ENCODE results near the gene ZNF358. TPM values are rescaled to one million over a fixed set of nuclear protein-coding genes. Genes with fewer than 3 reads are reported as not detected.

Gene ZNF358
- total and polyA plus RNA-seq, 2 donors = 7.1 to 23.5 TPM

DNA sequence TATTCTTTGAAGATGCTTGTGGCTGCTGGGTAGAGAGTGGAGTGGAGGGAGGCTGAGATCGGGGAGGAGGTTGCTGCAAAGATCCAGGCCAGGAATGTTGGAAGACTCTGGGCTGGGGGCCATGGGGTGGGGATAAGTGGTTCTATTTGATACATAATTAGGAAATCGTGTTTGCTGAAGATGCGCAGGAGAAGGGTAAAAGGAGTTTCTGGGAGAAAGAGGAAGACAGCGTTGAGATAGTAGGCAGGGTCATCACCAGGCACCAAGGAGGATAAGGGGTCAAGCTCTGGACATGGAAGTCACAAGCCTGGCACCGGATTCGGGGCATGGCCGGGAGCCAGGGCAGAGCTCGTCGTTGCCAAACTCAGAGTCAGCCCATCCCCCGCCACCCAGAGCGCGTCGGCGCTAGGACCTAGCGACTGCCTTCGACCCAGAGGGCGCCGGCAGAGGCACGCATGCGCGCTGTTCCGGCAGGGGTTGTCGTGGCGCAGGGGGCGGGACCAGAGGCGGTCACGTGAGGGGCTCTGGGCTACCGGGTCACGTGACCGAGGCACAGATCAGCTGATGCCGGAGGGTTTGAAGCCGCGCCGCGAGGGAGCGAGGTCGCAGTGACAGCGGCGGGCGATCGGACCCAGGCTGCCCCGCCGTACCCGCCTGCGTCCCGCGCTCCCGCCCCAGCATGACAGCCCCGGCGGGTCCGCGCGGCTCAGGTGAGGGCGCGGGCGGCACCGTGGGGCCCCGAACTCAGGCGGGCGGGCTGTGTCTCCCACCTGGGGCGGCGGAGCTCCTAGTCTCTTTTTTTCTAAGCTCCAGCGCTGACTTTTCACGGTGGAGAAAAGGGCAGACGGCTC is 6.4 kb downstream of the ZNF358 start, which contains the start of gene MCOLN1:
Gene MCOLN1, plus strand, starts transcription at position 553 of the 851 bp plus-strand sequence. Its CDS starts 127 bp downstream, at position 680.
- Histone ChIP-seq H3K4me3 (ENCODE audit: low read length in 2 of 2) (peak within 1 kb of the TSS; percentile 63 to 74), H3K27ac (ENCODE audit: low read depth in 1 of 2, low read length in 1 of 2) (no peak within 1 kb of the TSS), H3K36me3 (ENCODE audit: control insufficient read depth in 2 of 2, insufficient read depth in 2 of 2, low read length in 1 of 2) (peaks cover 12% of the 10 kb centered on the region in 2 donors), H3K4me1 (ENCODE audit: control insufficient read depth in 2 of 2, insufficient read depth in 2 of 2, low read length in 2 of 2) (peaks cover 10 to 17% of the 10 kb centered on the region in 2 donors), H3K27me3 (ENCODE audit: control insufficient read depth in 2 of 2, insufficient read depth in 1 of 2, low read length in 1 of 2) (peaks cover 0 to 7% of the 10 kb centered on the region in 2 donors), H3K9me3 (ENCODE audit: control insufficient read depth in 2 of 2, insufficient read depth in 1 of 2, low read length in 1 of 2) (no peaks in the 10 kb centered on the region)
- WGBS = 1% methylated on average over 65 of the region's 65 CpGs
- peak; percentile 86 to 99 (median 98) for DNase-seq (ENCODE audit: low read depth in 6 of 9, low spot score in 9 of 9)

DNA sequence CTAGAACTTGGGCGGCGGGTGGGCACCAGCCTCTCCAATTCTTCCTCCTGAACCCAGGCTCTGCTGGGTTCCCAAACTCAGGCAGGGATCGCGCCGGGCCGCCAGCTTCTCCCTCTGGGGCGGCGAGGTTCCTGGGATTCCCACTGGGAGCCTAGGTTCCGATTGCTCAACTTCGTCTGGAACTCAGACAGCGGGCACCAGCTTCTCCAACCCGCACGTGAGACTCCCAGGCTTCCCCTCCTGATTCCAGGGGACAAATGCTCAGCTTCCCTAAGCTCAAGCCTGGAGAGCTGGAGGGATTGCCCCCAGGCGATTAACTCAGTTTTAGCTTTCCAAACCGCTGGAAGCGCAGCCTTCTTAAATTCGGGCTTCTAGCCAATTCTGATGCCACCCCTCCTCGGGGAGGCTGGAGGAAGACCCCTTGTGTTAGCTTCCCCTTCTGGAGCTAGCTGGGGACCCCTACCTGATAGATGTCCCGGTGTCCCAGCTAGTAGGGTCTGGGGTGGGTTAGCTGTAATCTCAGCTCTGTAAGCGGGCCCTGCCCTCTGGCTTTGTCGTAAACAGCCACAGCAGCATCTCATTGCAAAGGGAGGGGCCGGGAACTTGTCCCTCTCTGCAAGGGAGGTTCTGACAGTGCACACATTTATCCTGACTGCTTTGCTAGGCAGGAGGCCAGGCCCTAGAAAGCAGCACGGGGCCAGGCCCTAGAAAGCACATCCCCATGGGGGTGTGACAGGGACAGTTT is 7.2 kb downstream of the ZNF358 start:
- no peak for DNase-seq (ENCODE audit: low read depth in 6 of 9, low spot score in 9 of 9)
- WGBS = 20% methylated on average over 23 of the region's 23 CpGs
- peak overlapping the region; percentile 63 to 74 for H3K4me3 ChIP-seq (ENCODE audit: low read length in 2 of 2)
- peaks cover 10 to 17% of the 10 kb centered on the region in 2 donors for H3K4me1 ChIP-seq (ENCODE audit: control insufficient read depth in 2 of 2, insufficient read depth in 2 of 2, low read length in 2 of 2)
- H3K9me3 ChIP-seq (ENCODE audit: control insufficient read depth in 2 of 2, insufficient read depth in 1 of 2, low read length in 1 of 2) = no peaks in the 10 kb centered on the region
- peaks cover 13% of the 10 kb centered on the region in 2 donors for H3K36me3 ChIP-seq (ENCODE audit: control insufficient read depth in 2 of 2, insufficient read depth in 2 of 2, low read length in 1 of 2)
- no peak overlapping the region for H3K27ac ChIP-seq (ENCODE audit: low read depth in 1 of 2, low read length in 1 of 2)
- peaks cover 0 to under 1% of the 10 kb centered on the region in 2 donors for H3K27me3 ChIP-seq (ENCODE audit: control insufficient read depth in 2 of 2, insufficient read depth in 1 of 2, low read length in 1 of 2)

DNA sequence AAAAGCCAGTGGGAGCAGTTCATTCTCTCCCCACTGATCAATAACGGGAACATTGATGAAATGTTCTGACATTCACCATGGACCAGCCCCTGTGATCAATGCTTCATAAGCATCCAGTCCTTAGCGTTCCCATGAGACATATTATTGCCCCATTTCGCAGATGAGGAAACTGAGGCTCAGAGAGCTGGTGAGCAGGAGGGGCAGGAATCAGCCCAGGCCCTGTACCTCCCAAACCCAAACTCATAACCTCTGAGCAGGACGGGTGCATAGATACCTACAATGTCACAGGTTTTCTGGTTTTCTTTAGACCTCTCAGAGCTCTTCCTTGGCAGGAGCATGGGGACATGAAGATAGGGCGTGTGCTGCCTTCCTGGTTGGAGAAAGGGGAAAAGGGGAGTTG is 8.6 kb downstream of the ZNF358 start:
- 98% methylated on average over 5 of the region's 5 CpGs for WGBS
- Histone ChIP-seq H3K27ac (ENCODE audit: low read depth in 1 of 2, low read length in 1 of 2) (no peak overlapping the region), H3K9me3 (ENCODE audit: control insufficient read depth in 2 of 2, insufficient read depth in 1 of 2, low read length in 1 of 2) (no peaks in the 10 kb centered on the region), H3K27me3 (ENCODE audit: control insufficient read depth in 2 of 2, insufficient read depth in 1 of 2, low read length in 1 of 2) (no peaks in the 10 kb centered on the region), H3K36me3 (ENCODE audit: control insufficient read depth in 2 of 2, insufficient read depth in 2 of 2, low read length in 1 of 2) (peaks cover 17 to 25% of the 10 kb centered on the region in 2 donors), H3K4me3 (ENCODE audit: low read length in 2 of 2) (no peak overlapping the region), H3K4me1 (ENCODE audit: control insufficient read depth in 2 of 2, insufficient read depth in 2 of 2, low read length in 2 of 2) (peaks cover 10 to 17% of the 10 kb centered on the region in 2 donors)
- no peak for DNase-seq (ENCODE audit: low read depth in 6 of 9, low spot score in 9 of 9)

DNA sequence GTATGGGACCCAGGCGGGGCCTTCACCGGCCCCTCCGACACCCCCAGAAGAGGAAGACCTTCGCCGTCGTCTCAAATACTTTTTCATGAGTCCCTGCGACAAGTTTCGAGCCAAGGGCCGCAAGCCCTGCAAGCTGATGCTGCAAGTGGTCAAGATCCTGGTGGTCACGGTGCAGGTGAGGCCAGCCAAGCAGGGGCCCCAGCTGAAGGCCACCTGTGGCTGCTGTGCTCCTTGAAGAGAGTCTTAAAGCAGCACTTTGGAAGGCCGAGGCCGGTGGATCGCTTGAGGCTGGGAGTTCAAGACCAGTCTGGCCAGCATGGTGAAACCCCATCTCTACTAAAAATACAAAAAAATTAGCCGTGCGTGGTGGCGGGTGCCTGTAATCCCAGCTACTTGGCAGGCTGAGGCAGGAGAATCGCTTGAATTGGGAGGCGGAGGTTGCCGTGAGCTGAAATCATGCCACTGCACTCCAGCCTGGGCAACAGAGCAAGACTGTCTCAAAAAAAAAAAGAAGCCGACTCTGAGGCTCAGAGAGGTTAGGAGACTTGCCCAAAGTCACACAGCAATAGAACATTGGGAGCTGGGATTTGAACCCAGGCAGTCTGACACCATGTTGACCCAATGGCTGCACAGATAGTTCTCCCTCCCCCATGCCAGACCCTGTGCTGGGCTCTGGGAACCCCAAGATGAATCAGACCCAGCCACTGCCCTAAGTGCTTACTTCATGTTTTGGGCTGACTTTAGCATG is 9.3 kb downstream of the ZNF358 start:
- 98% methylated on average over 20 of the region's 20 CpGs for WGBS
- no peak for DNase-seq (ENCODE audit: low read depth in 6 of 9, low spot score in 9 of 9)
- Histone ChIP-seq H3K9me3 (ENCODE audit: control insufficient read depth in 2 of 2, insufficient read depth in 1 of 2, low read length in 1 of 2) (no peaks in the 10 kb centered on the region), H3K27ac (ENCODE audit: low read depth in 1 of 2, low read length in 1 of 2) (no peak overlapping the region), H3K36me3 (ENCODE audit: control insufficient read depth in 2 of 2, insufficient read depth in 2 of 2, low read length in 1 of 2) (peaks cover 20 to 25% of the 10 kb centered on the region in 2 donors), H3K4me1 (ENCODE audit: control insufficient read depth in 2 of 2, insufficient read depth in 2 of 2, low read length in 2 of 2) (peaks cover 10 to 17% of the 10 kb centered on the region in 2 donors), H3K27me3 (ENCODE audit: control insufficient read depth in 2 of 2, insufficient read depth in 1 of 2, low read length in 1 of 2) (no peaks in the 10 kb centered on the region), H3K4me3 (ENCODE audit: low read length in 2 of 2) (no peak overlapping the region)

DNA sequence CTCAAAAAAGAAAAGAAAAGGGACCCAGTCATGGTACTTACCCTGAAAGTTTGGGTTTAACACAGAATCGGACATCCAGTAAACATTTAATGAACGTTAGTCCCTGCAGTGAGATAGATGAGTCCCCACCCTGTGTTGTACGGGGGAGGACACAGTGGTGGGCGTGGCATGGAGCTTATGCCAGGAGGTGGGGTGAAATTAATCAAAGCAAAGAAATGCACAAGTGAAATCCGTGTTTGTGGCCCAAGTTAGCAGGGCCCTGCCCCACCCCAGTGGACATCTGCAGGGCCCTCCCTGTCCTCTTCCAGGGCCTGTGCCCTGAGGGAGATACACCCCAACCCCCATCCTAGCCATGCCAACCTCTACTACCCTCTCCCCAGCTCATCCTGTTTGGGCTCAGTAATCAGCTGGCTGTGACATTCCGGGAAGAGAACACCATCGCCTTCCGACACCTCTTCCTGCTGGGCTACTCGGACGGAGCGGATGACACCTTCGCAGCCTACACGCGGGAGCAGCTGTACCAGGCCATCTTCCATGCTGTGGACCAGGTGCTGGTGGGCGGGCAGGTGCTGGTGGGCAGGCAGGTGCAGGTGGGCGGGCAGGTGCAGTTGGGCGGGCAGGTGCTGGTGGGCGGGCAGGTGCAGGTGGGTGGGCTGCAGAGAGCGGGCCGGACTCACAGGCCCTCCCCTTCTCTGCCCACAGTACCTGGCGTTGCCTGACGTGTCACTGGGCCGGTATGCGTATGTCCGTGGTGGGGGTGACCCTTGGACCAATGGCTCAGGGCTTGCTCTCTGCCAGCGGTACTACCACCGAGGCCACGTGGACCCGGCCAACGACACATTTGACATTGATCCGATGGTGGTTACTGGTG is 10.4 kb downstream of the ZNF358 start:
- peaks cover 10 to 17% of the 10 kb centered on the region in 2 donors for H3K4me1 ChIP-seq (ENCODE audit: control insufficient read depth in 2 of 2, insufficient read depth in 2 of 2, low read length in 2 of 2)
- DNase-seq (ENCODE audit: low read depth in 6 of 9, low spot score in 9 of 9) = no peak
- H3K4me3 ChIP-seq (ENCODE audit: low read length in 2 of 2) = no peak overlapping the region
- no peak overlapping the region for H3K27ac ChIP-seq (ENCODE audit: low read depth in 1 of 2, low read length in 1 of 2)
- H3K9me3 ChIP-seq (ENCODE audit: control insufficient read depth in 2 of 2, insufficient read depth in 1 of 2, low read length in 1 of 2) = no peaks in the 10 kb centered on the region
- H3K36me3 ChIP-seq (ENCODE audit: control insufficient read depth in 2 of 2, insufficient read depth in 2 of 2, low read length in 1 of 2) = peaks cover 20 to 30% of the 10 kb centered on the region in 2 donors
- 97% methylated on average over 31 of the region's 31 CpGs for WGBS
- no peaks in the 10 kb centered on the region for H3K27me3 ChIP-seq (ENCODE audit: control insufficient read depth in 2 of 2, insufficient read depth in 1 of 2, low read length in 1 of 2)

DNA sequence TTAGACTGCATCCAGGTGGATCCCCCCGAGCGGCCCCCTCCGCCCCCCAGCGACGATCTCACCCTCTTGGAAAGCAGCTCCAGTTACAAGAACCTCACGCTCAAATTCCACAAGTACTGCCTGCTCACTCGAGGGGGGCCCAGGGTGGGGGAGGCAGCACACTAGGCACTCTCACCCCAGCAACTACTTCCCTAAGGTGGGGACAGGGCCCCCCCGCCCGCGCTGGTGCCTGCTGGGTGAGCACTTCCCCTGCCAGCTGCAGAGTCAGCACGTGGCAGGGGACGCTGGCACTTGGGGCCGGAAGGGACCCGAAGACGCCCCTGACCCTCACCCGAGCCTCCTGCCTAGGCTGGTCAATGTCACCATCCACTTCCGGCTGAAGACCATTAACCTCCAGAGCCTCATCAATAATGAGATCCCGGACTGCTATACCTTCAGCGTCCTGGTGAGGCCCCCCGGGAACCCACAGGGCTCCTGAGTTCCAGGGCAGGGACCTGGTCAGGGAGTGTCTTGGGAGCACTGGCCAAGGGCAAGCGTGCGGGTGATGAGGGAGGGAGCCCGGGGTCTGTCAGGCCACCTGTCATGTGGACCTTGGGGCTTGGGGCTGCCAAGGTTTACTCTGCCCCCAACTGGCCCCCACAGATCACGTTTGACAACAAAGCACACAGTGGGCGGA is 11.8 kb downstream of the ZNF358 start:
- Histone ChIP-seq H3K4me1 (ENCODE audit: control insufficient read depth in 2 of 2, insufficient read depth in 2 of 2, low read length in 2 of 2) (peaks cover 7 to 9% of the 10 kb centered on the region in 2 donors), H3K4me3 (ENCODE audit: low read length in 2 of 2) (no peak overlapping the region), H3K9me3 (ENCODE audit: control insufficient read depth in 2 of 2, insufficient read depth in 1 of 2, low read length in 1 of 2) (no peaks in the 10 kb centered on the region), H3K36me3 (ENCODE audit: control insufficient read depth in 2 of 2, insufficient read depth in 2 of 2, low read length in 1 of 2) (peaks cover 20 to 30% of the 10 kb centered on the region in 2 donors), H3K27me3 (ENCODE audit: control insufficient read depth in 2 of 2, insufficient read depth in 1 of 2, low read length in 1 of 2) (no peaks in the 10 kb centered on the region), H3K27ac (ENCODE audit: low read depth in 1 of 2, low read length in 1 of 2) (no peak overlapping the region)
- 69% methylated on average over 25 of the region's 25 CpGs for WGBS
- DNase-seq (ENCODE audit: low read depth in 6 of 9, low spot score in 9 of 9) = no peak

DNA sequence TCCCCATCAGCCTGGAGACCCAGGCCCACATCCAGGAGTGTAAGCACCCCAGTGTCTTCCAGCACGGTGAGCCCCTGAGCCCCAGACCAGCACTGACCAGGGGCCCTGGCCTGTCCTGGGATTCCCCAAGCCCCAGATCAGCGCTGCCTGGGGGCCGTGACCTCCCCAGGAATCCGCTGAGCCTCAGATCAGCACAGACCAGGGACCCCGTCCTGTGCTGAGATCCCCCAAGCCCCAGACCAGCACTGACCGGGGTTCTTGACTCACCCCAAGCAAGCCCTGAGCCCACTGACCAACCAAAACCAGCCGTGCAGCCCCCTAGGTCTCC is 12.3 kb downstream of the ZNF358 start:
- Histone ChIP-seq H3K9me3 (ENCODE audit: control insufficient read depth in 2 of 2, insufficient read depth in 1 of 2, low read length in 1 of 2) (no peaks in the 10 kb centered on the region), H3K27ac (ENCODE audit: low read depth in 1 of 2, low read length in 1 of 2) (no peak overlapping the region), H3K4me3 (ENCODE audit: low read length in 2 of 2) (no peak overlapping the region), H3K36me3 (ENCODE audit: control insufficient read depth in 2 of 2, insufficient read depth in 2 of 2, low read length in 1 of 2) (peaks cover 20 to 30% of the 10 kb centered on the region in 2 donors), H3K27me3 (ENCODE audit: control insufficient read depth in 2 of 2, insufficient read depth in 1 of 2, low read length in 1 of 2) (no peaks in the 10 kb centered on the region), H3K4me1 (ENCODE audit: control insufficient read depth in 2 of 2, insufficient read depth in 2 of 2, low read length in 2 of 2) (peaks cover 2 to 5% of the 10 kb centered on the region in 2 donors)
- DNase-seq (ENCODE audit: low read depth in 6 of 9, low spot score in 9 of 9) = no peak
- 98% methylated on average over 7 of the region's 7 CpGs for WGBS
